GM10847 (cell line): ENCODE measurements around the gene ATXN7L2.

Source experiments
- POLR2A ChIP-seq: IDR thresholded peaks from 2 replicates; pipeline ENCODE4 v1.6.1; 2011; ENCODE audit not compliant: insufficient read length; ENCODE audit errors: extremely low read depth

Gene ATXN7L2

GRCh38 chr1:109529881-109530456 lies 46.3 kb downstream of the ATXN7L2 start:
- TF ChIP-seq POLR2A = no peak

GRCh38 chr1:109530457-109531087 lies 46.9 kb downstream of the ATXN7L2 start:
- TF ChIP-seq POLR2A = no peak

- TF ChIP-seq POLR2A = no peak
Observed at GRCh38 chr1:109531380-109531779, 47.7 kb downstream of the ATXN7L2 start.

GRCh38 chr1:109531826-109532364 lies 48.2 kb downstream of the ATXN7L2 start:
- no peak for TF ChIP-seq POLR2A

GRCh38 chr1:109532365-109533136 lies 48.8 kb downstream of the ATXN7L2 start:
- TF ChIP-seq POLR2A = no peak

GRCh38 chr1:109534307-109534858 lies 50.7 kb downstream of the ATXN7L2 start:
- no peak for TF ChIP-seq POLR2A

GRCh38 chr1:109535481-109535880 lies 51.8 kb downstream of the ATXN7L2 start:
- TF ChIP-seq POLR2A = no peak

- no peak for TF ChIP-seq POLR2A
Observed at GRCh38 chr1:109535971-109536491, 52.3 kb downstream of the ATXN7L2 start.

- no peak for TF ChIP-seq POLR2A
Observed at GRCh38 chr1:109537450-109538178, 53.9 kb downstream of the ATXN7L2 start.

- TF ChIP-seq POLR2A = no peak
Observed at GRCh38 chr1:109538827-109539555, 55.3 kb downstream of the ATXN7L2 start.

GRCh38 chr1:109539676-109540075 lies 56.0 kb downstream of the ATXN7L2 start, which contains the start of gene GPR61:
TSS of gene GPR61 (plus strand) at chr1:109539872. CDS start at chr1:109543023, 3,151 bp downstream.
- no peak for TF ChIP-seq POLR2A

- TF ChIP-seq POLR2A = no peak
Observed at GRCh38 chr1:109541102-109541501, 57.4 kb downstream of the ATXN7L2 start.
